Nephron (organoid): ENCODE results near the gene CASQ2.

Source experiments
- H3K27ac Mint-ChIP-seq, 3 experiments: 2 replicates each; pipeline ENCODE4 v1.8.0; 2020; ENCODE audit warnings: mixed read lengths in 3 of 3, mild to moderate bottlenecking in 2 of 3, moderate library complexity in 1 of 3
- H3K27me3 Mint-ChIP-seq: 2 replicates; pipeline ENCODE4 v1.8.0; 2021; ENCODE audit warnings: low read depth, mild to moderate bottlenecking, moderate library complexity, mixed read lengths
- H3K36me3 Mint-ChIP-seq: 2 replicates; pipeline ENCODE4 v1.8.0; 2020; ENCODE audit warnings: low read depth, mixed read lengths
- H3K4me1 Mint-ChIP-seq: 2 replicates; pipeline ENCODE4 v1.8.0; 2020; ENCODE audit warnings: mixed read lengths
- H3K4me3 Mint-ChIP-seq, 3 experiments: 2 replicates each; pipeline ENCODE4 v1.8.0; 2020; ENCODE audit warnings: mild to moderate bottlenecking in 3 of 3, mixed read lengths in 3 of 3, moderate library complexity in 2 of 3
- H3K9me3 Mint-ChIP-seq: 2 replicates; pipeline ENCODE4 v1.8.0; 2020; ENCODE audit warnings: mixed read lengths
- CTCF ChIP-seq, 3 experiments: fragments of 200-600 bp; sonication (generic); IDR thresholded peaks; one replicate each; pipeline ENCODE4 v1.5.0; 2021; ENCODE audit warnings: antibody characterized with exemption in 3 of 3; ENCODE audit not compliant: unreplicated experiment in 3 of 3

The CASQ2 gene

GRCh38 chr1:115753830-115754229, 14.7 kb downstream of the CASQ2 start:
- no peaks in the 10 kb centered on the region for H3K36me3 Mint-ChIP-seq
- peak overlapping the region; percentile 80 to 89 (median 85) for H3K27ac Mint-ChIP-seq
- peaks cover 73% of the 10 kb centered on the region for H3K4me1 Mint-ChIP-seq
- H3K9me3 Mint-ChIP-seq = no peaks in the 10 kb centered on the region
- H3K4me3 Mint-ChIP-seq = peak overlapping the region in 2 of 3 experiments; percentile 31 to 72
- no peak for TF ChIP-seq CTCF (IDR thresholded peaks at IDR 0.05; ENCODE audit: unreplicated experiment in 3 of 3)
- H3K27me3 Mint-ChIP-seq = no peaks in the 10 kb centered on the region

DNA sequence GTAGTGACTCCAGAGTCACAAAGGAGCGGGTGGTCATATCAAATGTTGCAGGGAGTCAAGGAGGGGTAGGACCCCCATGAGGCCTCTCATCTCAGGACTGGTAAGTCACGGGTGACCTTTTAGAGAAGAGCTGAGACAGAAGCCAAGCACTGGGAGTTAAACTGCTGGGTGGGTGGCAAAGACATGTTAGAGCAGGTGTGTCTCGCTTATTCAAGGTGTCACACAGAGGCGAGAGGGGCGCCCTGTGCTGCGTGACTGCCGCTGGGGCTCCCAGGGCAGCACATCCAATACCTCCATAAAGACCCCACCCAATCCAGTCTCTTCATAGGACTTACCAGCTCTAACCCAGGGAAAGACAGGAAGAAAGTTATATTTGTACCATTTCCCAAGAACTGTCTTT, 15.2 kb downstream of the CASQ2 start:
- no peaks in the 10 kb centered on the region for H3K27me3 Mint-ChIP-seq
- peak overlapping the region in 1 of 3 experiments; percentile 72 for H3K4me3 Mint-ChIP-seq
- H3K4me1 Mint-ChIP-seq = peaks cover 73% of the 10 kb centered on the region
- no peak for TF ChIP-seq CTCF (IDR thresholded peaks at IDR 0.05; ENCODE audit: unreplicated experiment in 3 of 3)
- no peaks in the 10 kb centered on the region for H3K36me3 Mint-ChIP-seq
- H3K27ac Mint-ChIP-seq = peak overlapping the region; percentile 80 to 89 (median 85)
- H3K9me3 Mint-ChIP-seq = no peaks in the 10 kb centered on the region

GRCh38 chr1:115748401-115749150, 19.9 kb downstream of the CASQ2 start:
- Mint-ChIP-seq H3K9me3 (peaks cover 2% of the 10 kb centered on the region), H3K4me3 (no peak overlapping the region), H3K27ac (peak overlapping the region in 1 of 3 experiments; percentile 13), H3K4me1 (peaks cover 42% of the 10 kb centered on the region), H3K27me3 (no peaks in the 10 kb centered on the region), H3K36me3 (no peaks in the 10 kb centered on the region)
- TF ChIP-seq CTCF (IDR thresholded peaks at IDR 0.05; ENCODE audit: unreplicated experiment in 3 of 3) = no peak

- H3K27me3 Mint-ChIP-seq = no peaks in the 10 kb centered on the region
- H3K4me3 Mint-ChIP-seq = no peak overlapping the region
- H3K27ac Mint-ChIP-seq = no peak overlapping the region
- H3K9me3 Mint-ChIP-seq = peaks cover 2% of the 10 kb centered on the region
- H3K4me1 Mint-ChIP-seq = peaks cover 21% of the 10 kb centered on the region
- TF ChIP-seq CTCF (IDR thresholded peaks at IDR 0.05; ENCODE audit: unreplicated experiment in 3 of 3) = no peak
- H3K36me3 Mint-ChIP-seq = no peaks in the 10 kb centered on the region
These were observed 22.4 kb downstream of the CASQ2 start for GRCh38 chr1:115746021-115746690.

DNA sequence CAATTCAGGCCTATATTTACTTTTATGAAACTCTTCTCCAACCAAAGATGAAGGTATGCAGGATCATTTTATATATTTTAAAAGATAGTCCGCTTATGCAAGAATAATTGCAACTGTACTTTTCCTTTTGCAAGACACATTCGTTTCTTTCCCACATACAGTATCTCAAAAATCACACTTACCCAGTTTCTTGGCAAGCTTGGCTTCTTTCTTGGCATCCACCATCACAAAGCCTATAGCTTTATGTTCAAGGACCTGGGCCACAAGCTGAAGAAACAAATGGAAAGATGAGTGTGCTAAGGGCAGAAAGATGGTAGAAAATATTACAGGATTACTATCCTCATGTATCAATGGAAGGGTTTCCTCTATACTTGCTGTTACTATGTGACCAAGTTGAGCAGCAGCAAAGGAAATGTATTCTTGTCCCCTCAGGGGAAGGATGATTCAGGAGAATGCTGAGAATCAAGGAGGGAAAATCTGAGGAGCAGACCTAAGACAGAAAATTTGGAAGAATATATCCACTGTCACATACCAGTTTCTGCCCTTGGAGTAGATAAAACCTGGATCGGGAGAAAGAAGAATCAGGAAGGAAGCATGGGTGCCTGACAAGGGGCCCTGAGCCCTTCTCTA, 23.8 kb downstream of the CASQ2 start:
- no peak for TF ChIP-seq CTCF (IDR thresholded peaks at IDR 0.05; ENCODE audit: unreplicated experiment in 3 of 3)

More for the DNA sequence above, 23.8 kb downstream of the CASQ2 start:
- H3K27me3 Mint-ChIP-seq = no peaks in the 10 kb centered on the region
- H3K4me3 Mint-ChIP-seq = no peak overlapping the region
- H3K27ac Mint-ChIP-seq = no peak overlapping the region
- H3K9me3 Mint-ChIP-seq = peaks cover 2% of the 10 kb centered on the region
- no peaks in the 10 kb centered on the region for H3K36me3 Mint-ChIP-seq
- H3K4me1 Mint-ChIP-seq = peaks cover 19% of the 10 kb centered on the region
